PFSK-1 (cell line): ENCODE results near the gene MRPS26.

Experiments used
- POLR2AphosphoS5 ChIP-seq: IDR thresholded peaks from 2 replicates; pipeline ENCODE4 v1.6.1; 2012; ENCODE audit warnings: low read depth, mild to moderate bottlenecking, control low read depth, low read length, moderate library complexity
- SIN3A ChIP-seq: IDR thresholded peaks from 2 replicates; pipeline ENCODE4 v1.6.1; 2012; ENCODE audit warnings: mild to moderate bottlenecking, low read length, moderate library complexity, borderline replicate concordance; ENCODE audit not compliant: insufficient read depth

DNA sequence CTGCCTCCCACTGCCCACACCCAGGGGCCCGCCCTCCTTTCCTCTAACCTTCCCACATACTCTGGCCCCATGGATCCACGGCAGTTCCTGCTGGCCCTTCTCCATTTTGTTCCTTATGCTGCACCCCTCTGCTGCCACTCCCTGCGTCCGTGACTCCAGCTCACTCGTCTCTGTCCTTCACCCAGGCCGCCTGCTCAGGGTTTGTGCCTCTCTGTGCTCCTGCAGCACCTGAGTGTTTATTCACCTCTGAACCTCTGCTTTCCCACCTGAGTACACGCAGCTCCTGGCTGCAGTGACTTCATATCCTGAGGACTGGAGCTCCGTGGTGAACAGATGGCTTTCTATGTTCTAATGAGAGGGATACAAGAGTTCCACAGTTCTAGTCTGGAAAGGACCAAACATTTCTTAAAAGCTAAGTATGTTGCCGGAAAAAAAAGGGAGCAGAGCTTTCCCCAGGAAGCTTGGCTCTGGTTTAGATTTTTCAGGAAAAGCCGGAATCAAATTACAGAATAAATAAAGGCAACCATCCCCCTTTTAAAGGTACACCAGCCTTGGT, 3.9 kb upstream of the MRPS26 start:
- TF ChIP-seq POLR2AphosphoS5 (no peak), SIN3A (no peak)
